Fibroblast of skin of right biceps (primary cell): ENCODE results near the gene TEC.

Experiments used
- DNase-seq: peaks from one replicate; pipeline ENCODE4 v3.0.0-alpha.2; 2013

Gene TEC

GRCh38 chr4:48114412-48114811 is 155.2 kb downstream of the TEC start:
- no peak for DNase-seq

GRCh38 chr4:48112017-48112667 is 157.5 kb downstream of the TEC start:
- DNase-seq = peak; percentile 57

- DNase-seq = peak; percentile 26
These were observed 159.1 kb downstream of the TEC start for GRCh38 chr4:48110452-48110978.

GRCh38 chr4:48109413-48110263 is 160.0 kb downstream of the TEC start:
- DNase-seq = peak; percentile 38

GRCh38 chr4:48108309-48109073 is 161.1 kb downstream of the TEC start:
- DNase-seq = no peak

- no peak for DNase-seq
These were observed 164.4 kb downstream of the TEC start for GRCh38 chr4:48105230-48105629.

GRCh38 chr4:48103483-48104139 is 166.0 kb downstream of the TEC start:
- DNase-seq = no peak

GRCh38 chr4:48102303-48102702 is 167.3 kb downstream of the TEC start:
- DNase-seq = no peak

- DNase-seq = peak; percentile 34
These were observed 169.4 kb downstream of the TEC start for GRCh38 chr4:48100256-48100655.

- DNase-seq = no peak
These were observed 174.2 kb downstream of the TEC start for GRCh38 chr4:48095441-48095840.

- DNase-seq = peak; percentile 42
These were observed 175.6 kb downstream of the TEC start for GRCh38 chr4:48093991-48094416.

- no peak for DNase-seq
These were observed 179.0 kb downstream of the TEC start for GRCh38 chr4:48090621-48091020.

GRCh38 chr4:48085821-48086589 is 183.6 kb downstream of the TEC start:
- no peak for DNase-seq
